Liver (tissue), 9 donors: ENCODE data around the gene GRIA1. TPM values are rescaled to one million over a fixed set of nuclear protein-coding genes. Genes with fewer than 3 reads are reported as not detected.

ENCODE experiments used
- DNase-seq: peaks from one replicate; pipeline ENCODE4 v3.0.0-alpha.2; 2017; ENCODE audit warnings: low spot score
- H3K27ac ChIP-seq, 2 donors: one replicate each; pipeline ENCODE4 v1.7.0; 2013; ENCODE audit warnings: inconsistent platforms in 2 of 2, low read length in 2 of 2, control low read depth in 1 of 2, low read depth in 1 of 2, mild to moderate bottlenecking in 1 of 2
- H3K27me3 ChIP-seq, 4 donors: one replicate each; pipeline versions ENCODE4 v1.6.1 to v1.7.0; 2013; ENCODE audit warnings: low read length in 3 of 4, inconsistent platforms in 1 of 4, mild to moderate bottlenecking in 1 of 4, moderate library complexity in 1 of 4; ENCODE audit not compliant: control insufficient read depth in 4 of 4, insufficient read depth in 4 of 4
- H3K36me3 ChIP-seq, 4 donors: one replicate each; pipeline versions ENCODE4 v1.6.1 to v1.7.0; 2013; ENCODE audit warnings: low read length in 3 of 4, mild to moderate bottlenecking in 3 of 4, low read depth in 1 of 4, moderate library complexity in 1 of 4; ENCODE audit not compliant: control insufficient read depth in 4 of 4, insufficient read depth in 3 of 4
- H3K4me1 ChIP-seq, 4 donors: one replicate each; pipeline versions ENCODE4 v1.6.1 to v1.7.0; 2013; ENCODE audit warnings: low read length in 3 of 4, mild to moderate bottlenecking in 3 of 4, moderate library complexity in 1 of 4; ENCODE audit not compliant: control insufficient read depth in 4 of 4, insufficient read depth in 4 of 4
- H3K4me3 ChIP-seq, 3 donors: one replicate each; pipeline versions ENCODE4 v1.6.1 to v1.7.0; 2013; ENCODE audit warnings: low read length in 3 of 3, control low read depth in 1 of 3, low read depth in 1 of 3, mild to moderate bottlenecking in 1 of 3
- H3K9ac ChIP-seq, 2 donors: one replicate each; pipeline ENCODE4 v1.7.0; 2013; ENCODE audit warnings: low read length in 2 of 2, mild to moderate bottlenecking in 2 of 2, moderate library complexity in 2 of 2, control low read depth in 1 of 2, low read depth in 1 of 2
- H3K9me3 ChIP-seq, 4 donors: one replicate each; pipeline versions ENCODE4 v1.6.1 to v1.7.0; 2013; ENCODE audit warnings: low read length in 3 of 4; ENCODE audit not compliant: control insufficient read depth in 4 of 4
- EGR1 ChIP-seq, 2 donors: IDR thresholded peaks; 2 replicates each; pipeline ENCODE4 v1.6.1; 2016 to 2018; ENCODE audit warnings: antibody characterized with exemption in 2 of 2, low read depth in 2 of 2
- FOXA1 ChIP-seq: IDR thresholded peaks from 2 replicates; pipeline ENCODE4 v1.6.1; 2016; ENCODE audit warnings: antibody characterized with exemption
- GABPA ChIP-seq, 2 donors: IDR thresholded peaks in 1 of 2; conservative IDR thresholded peaks in 1 of 2; 2 replicates each; pipeline ENCODE4 v1.6.1; 2016; ENCODE audit warnings: antibody characterized with exemption in 2 of 2, mild to moderate bottlenecking in 1 of 2, moderate library complexity in 1 of 2
- HNF4A ChIP-seq, 2 donors: conservative IDR thresholded peaks; 2 replicates each; pipeline ENCODE4 v1.6.1; 2016; ENCODE audit warnings: antibody characterized with exemption in 2 of 2, mild to moderate bottlenecking in 2 of 2
- NR2F2 ChIP-seq: IDR thresholded peaks from 2 replicates; pipeline ENCODE4 v1.6.1; 2016; ENCODE audit warnings: antibody characterized with exemption
- RAD21 ChIP-seq, 2 donors: IDR thresholded peaks; 2 replicates each; pipeline ENCODE4 v1.6.1; 2016; ENCODE audit warnings: antibody characterized with exemption in 2 of 2, mild to moderate bottlenecking in 2 of 2
- RXRA ChIP-seq, 2 donors: IDR thresholded peaks; 2 replicates each; pipeline ENCODE4 v1.6.1; 2017 to 2018; ENCODE audit warnings: antibody characterized with exemption in 2 of 2, mild to moderate bottlenecking in 1 of 2
- SP1 ChIP-seq: IDR thresholded peaks from 2 replicates; pipeline ENCODE4 v1.6.1; 2018; ENCODE audit warnings: antibody characterized with exemption, mild to moderate bottlenecking
- WGBS: extraction: QIAGEN DNeasy Blood & Tissue Kit; methylation state at CpG from one replicate; pipeline ENCODE4 v1.1.7; 2013; 5-methylcytosine and 5-hydroxymethylcytosine counted together
- polyA plus RNA-seq, 2 donors: library from polyadenylated mRNA; stranded (reverse) in 1 of 2; unstranded in 1 of 2; fragments of 200-250 nt in 1 of 2; fragments of >200 nt in 1 of 2; fragmentation: Nextera tagmentation in 1 of 2; extraction: Ambion mirVana in 1 of 2; gene quantifications; one replicate each; pipeline versions ENCODE4 v1.2.1 to v1.2.3, GENCODE V29; 2013 to 2015
- total RNA-seq, 2 donors: library from RNA; depleted of rRNA; stranded (reverse); fragments of >200 nt; gene quantifications; one replicate each; pipeline ENCODE4 v1.2.3, GENCODE V29; 2014
- TF ChIP-seq, protein P1 (sequence below): IDR thresholded peaks from 2 replicates; pipeline ENCODE4 v1.6.1; 2016; ENCODE audit warnings: antibody characterized with exemption
- TF ChIP-seq, protein P2 (sequence below): IDR thresholded peaks from 2 replicates; pipeline ENCODE4 v1.6.1; 2016; ENCODE audit warnings: antibody characterized with exemption, mild to moderate bottlenecking
- donor health status: healthy.
- donor health status: healthy.
- donor health status: healthy.
- donor health status: healthy.
- donor health status: healthy.

GRIA1 gene
- total and polyA plus RNA-seq, 4 donors: 0.08 TPM; not detected in 3

DNA sequence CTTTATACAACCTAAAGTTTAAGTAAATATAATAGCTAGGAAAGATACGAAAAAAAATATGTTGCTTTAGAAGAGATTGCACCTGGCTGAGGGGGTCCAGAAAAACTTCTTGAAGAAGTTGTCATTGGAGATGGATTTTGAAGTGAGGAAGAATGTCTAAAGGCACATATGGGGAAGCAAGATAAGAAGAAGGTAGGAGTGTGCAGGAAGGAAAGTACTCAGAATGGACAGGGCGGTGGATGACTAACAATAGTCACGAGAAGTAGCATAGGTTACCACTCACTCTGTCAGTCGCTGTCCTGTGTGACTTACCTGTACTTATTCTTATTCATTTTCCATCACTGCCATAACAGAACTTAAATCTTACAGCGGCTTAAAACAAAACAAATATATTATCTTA is 251.6 kb downstream of the GRIA1 start:
- Histone ChIP-seq H3K27me3 (no peaks in the 10 kb centered on the region), H3K4me1 (no peaks in the 10 kb centered on the region), H3K27ac (no peak overlapping the region), H3K9me3 (no peaks in the 10 kb centered on the region), H3K4me3 (no peak overlapping the region), H3K9ac (no peak overlapping the region), H3K36me3 (no peaks in the 10 kb centered on the region)
- 58% methylated on average over 5 of the region's 5 CpGs for WGBS
- DNase-seq: no peak
- TF ChIP-seq HNF4A (conservative IDR thresholded peaks at IDR 0.05): no peak
- TF ChIP-seq FOXA1: no peak
- TF ChIP-seq GABPA (IDR thresholded peaks at IDR 0.05 in 1 of 2, conservative IDR thresholded peaks at IDR 0.05 in 1 of 2): no peak
- no peak for TF ChIP-seq EGR1 (IDR thresholded peaks at IDR 0.05; ENCODE audit: low read depth in 2 of 2)
- TF ChIP-seq, protein P1, sequence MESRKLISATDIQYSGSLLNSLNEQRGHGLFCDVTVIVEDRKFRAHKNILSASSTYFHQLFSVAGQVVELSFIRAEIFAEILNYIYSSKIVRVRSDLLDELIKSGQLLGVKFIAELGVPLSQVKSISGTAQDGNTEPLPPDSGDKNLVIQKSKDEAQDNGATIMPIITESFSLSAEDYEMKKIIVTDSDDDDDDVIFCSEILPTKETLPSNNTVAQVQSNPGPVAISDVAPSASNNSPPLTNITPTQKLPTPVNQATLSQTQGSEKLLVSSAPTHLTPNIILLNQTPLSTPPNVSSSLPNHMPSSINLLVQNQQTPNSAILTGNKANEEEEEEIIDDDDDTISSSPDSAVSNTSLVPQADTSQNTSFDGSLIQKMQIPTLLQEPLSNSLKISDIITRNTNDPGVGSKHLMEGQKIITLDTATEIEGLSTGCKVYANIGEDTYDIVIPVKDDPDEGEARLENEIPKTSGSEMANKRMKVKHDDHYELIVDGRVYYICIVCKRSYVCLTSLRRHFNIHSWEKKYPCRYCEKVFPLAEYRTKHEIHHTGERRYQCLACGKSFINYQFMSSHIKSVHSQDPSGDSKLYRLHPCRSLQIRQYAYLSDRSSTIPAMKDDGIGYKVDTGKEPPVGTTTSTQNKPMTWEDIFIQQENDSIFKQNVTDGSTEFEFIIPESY: no peak
- TF ChIP-seq SP1: no peak
- TF ChIP-seq, protein P2, sequence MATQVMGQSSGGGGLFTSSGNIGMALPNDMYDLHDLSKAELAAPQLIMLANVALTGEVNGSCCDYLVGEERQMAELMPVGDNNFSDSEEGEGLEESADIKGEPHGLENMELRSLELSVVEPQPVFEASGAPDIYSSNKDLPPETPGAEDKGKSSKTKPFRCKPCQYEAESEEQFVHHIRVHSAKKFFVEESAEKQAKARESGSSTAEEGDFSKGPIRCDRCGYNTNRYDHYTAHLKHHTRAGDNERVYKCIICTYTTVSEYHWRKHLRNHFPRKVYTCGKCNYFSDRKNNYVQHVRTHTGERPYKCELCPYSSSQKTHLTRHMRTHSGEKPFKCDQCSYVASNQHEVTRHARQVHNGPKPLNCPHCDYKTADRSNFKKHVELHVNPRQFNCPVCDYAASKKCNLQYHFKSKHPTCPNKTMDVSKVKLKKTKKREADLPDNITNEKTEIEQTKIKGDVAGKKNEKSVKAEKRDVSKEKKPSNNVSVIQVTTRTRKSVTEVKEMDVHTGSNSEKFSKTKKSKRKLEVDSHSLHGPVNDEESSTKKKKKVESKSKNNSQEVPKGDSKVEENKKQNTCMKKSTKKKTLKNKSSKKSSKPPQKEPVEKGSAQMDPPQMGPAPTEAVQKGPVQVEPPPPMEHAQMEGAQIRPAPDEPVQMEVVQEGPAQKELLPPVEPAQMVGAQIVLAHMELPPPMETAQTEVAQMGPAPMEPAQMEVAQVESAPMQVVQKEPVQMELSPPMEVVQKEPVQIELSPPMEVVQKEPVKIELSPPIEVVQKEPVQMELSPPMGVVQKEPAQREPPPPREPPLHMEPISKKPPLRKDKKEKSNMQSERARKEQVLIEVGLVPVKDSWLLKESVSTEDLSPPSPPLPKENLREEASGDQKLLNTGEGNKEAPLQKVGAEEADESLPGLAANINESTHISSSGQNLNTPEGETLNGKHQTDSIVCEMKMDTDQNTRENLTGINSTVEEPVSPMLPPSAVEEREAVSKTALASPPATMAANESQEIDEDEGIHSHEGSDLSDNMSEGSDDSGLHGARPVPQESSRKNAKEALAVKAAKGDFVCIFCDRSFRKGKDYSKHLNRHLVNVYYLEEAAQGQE: no peak
- no peak for TF ChIP-seq RAD21 (IDR thresholded peaks at IDR 0.05)
- TF ChIP-seq RXRA (IDR thresholded peaks at IDR 0.05): no peak
- TF ChIP-seq NR2F2: no peak

DNA sequence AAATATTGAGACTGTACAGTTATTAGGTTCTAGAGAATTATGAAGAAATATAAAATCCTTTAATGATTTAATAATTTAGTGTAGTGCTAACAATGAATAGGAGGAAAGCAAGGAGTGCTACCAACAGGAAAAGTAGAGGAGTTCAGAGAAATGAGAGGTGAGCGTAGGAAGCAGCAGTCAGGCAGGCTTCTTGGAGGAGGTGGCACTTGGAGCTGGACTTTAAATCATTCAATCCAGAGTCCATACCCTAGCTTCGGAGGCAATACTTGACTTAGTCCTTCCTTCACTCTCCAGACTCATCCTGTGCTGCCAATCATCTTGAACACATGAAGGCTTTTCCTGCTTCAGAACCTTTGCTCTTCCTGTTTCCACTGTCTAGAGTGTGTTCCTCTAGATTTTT is 254.3 kb downstream of the GRIA1 start:
- Histone ChIP-seq H3K9ac (no peak overlapping the region), H3K27me3 (no peaks in the 10 kb centered on the region), H3K4me1 (no peaks in the 10 kb centered on the region), H3K9me3 (no peaks in the 10 kb centered on the region), H3K36me3 (no peaks in the 10 kb centered on the region), H3K27ac (no peak overlapping the region), H3K4me3 (no peak overlapping the region)
- WGBS: 78% methylated on average over 2 of the region's 2 CpGs
- TF ChIP-seq FOXA1 (no peak), HNF4A (conservative IDR thresholded peaks at IDR 0.05) (no peak)
- TF ChIP-seq, protein P1: no peak
- TF ChIP-seq, protein P2: no peak
- DNase-seq: no peak
